Prostate gland (tissue), 2 donors: ENCODE results near the gene ENGASE.

ENCODE experiments used
- POLR2A ChIP-seq: fragments of 450-650 bp; IDR thresholded peaks from one replicate; pipeline ENCODE4 v1.6.1; 2016; ENCODE audit warnings: antibody characterized with exemption, mild to moderate bottlenecking
- POLR2AphosphoS5 ChIP-seq: sonication (generic); formaldehyde crosslinking; IDR thresholded peaks from one replicate; pipeline ENCODE4 v1.6.1; 2017; ENCODE audit warnings: antibody characterized with exemption
- TF ChIP-seq, protein P1 (sequence below), 4 experiments: fragments of 200-600 bp in 2 of 4; fragments of 450-650 bp in 2 of 4; sonication (generic) in 2 of 4; IDR thresholded peaks; 1 replicate in 3 of 4; 2 replicates in 1 of 4; pipeline ENCODE4 v1.5.1; 2016 to 2019; ENCODE audit warnings: antibody characterized with exemption in 4 of 4, mild to moderate bottlenecking in 2 of 4, moderate library complexity in 2 of 4

GRCh38 chr17:79081571-79082276 is 7.1 kb downstream of the ENGASE start:
- TF ChIP-seq, protein P1, sequence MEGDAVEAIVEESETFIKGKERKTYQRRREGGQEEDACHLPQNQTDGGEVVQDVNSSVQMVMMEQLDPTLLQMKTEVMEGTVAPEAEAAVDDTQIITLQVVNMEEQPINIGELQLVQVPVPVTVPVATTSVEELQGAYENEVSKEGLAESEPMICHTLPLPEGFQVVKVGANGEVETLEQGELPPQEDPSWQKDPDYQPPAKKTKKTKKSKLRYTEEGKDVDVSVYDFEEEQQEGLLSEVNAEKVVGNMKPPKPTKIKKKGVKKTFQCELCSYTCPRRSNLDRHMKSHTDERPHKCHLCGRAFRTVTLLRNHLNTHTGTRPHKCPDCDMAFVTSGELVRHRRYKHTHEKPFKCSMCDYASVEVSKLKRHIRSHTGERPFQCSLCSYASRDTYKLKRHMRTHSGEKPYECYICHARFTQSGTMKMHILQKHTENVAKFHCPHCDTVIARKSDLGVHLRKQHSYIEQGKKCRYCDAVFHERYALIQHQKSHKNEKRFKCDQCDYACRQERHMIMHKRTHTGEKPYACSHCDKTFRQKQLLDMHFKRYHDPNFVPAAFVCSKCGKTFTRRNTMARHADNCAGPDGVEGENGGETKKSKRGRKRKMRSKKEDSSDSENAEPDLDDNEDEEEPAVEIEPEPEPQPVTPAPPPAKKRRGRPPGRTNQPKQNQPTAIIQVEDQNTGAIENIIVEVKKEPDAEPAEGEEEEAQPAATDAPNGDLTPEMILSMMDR (IDR thresholded peaks at IDR 0.05) = no peak
- TF ChIP-seq POLR2A (no peak), POLR2AphosphoS5 (no peak)
